ENCODE results near the gene SELENOH.

SELENOH gene

GRCh38 chr11:57751176-57751575, 9.9 kb downstream of the SELENOH start:
- TF ChIP-seq REST (IDR thresholded peaks at IDR 0.05; ENCODE audit: insufficient read depth in 1 of 2, low read depth in 2 of 2, low read length in 2 of 2): no peak
- TF ChIP-seq POLR2AphosphoS5 (IDR thresholded peaks at IDR 0.05; ENCODE audit: low read depth, low read length): no peak
- TF ChIP-seq SIN3A (IDR thresholded peaks at IDR 0.05; ENCODE audit: borderline replicate concordance, insufficient read depth, low read length): no peak
- TF ChIP-seq FOXP2 (optimal IDR thresholded peaks at IDR 0.05; ENCODE audit: borderline replicate concordance, extremely low read depth, extremely low read length, insufficient read depth): no peak

DNA sequence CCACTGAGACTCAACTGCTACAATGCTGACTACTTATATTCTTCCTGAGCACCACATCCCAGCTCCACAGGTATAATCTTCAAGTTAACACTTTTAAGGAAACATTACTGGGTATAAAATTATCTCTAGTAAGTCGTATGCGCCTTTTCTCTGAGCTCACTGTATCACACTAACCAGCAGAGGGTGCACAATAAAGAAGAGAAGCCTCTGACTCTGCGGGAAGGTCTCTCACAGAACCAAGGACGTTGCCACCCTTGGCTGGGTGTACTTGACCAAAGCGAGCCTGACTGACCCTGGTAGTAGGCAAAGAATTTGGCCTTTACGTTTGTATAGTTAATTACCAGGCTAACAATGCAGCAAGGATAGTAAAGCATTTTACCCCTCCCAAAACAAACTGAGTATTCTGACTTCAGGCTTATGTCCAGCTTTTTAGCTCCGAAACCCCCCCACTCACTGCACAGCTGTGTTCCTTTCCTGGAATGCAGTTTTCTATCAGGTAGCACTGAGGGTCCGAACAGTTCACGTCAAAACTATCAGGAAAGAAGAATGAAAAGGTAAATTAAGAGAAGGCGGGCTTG, 10.5 kb downstream of the SELENOH start, which contains the start of gene BTBD18:
Gene BTBD18 (minus strand): TSS at position 144 of the 578 bp plus-strand sequence. CDS start 631 bp downstream, outside the sequence.
- TF ChIP-seq SIN3A (IDR thresholded peaks at IDR 0.05; ENCODE audit: borderline replicate concordance, insufficient read depth, low read length): no peak

- TF ChIP-seq REST (IDR thresholded peaks at IDR 0.05; ENCODE audit: insufficient read depth in 1 of 2, low read depth in 2 of 2, low read length in 2 of 2) (no peak), POLR2AphosphoS5 (IDR thresholded peaks at IDR 0.05; ENCODE audit: low read depth, low read length) (no peak)
Measured at GRCh38 chr11:57752954-57753353, 11.7 kb downstream of the SELENOH start.

- TF ChIP-seq POLR2AphosphoS5 (IDR thresholded peaks at IDR 0.05; ENCODE audit: low read depth, low read length) (no peak), TAF1 (IDR thresholded peaks at IDR 0.05; ENCODE audit: borderline replicate concordance, insufficient read depth, low read length) (no peak), FOXP2 (optimal IDR thresholded peaks at IDR 0.05; ENCODE audit: borderline replicate concordance, extremely low read depth, extremely low read length, insufficient read depth) (no peak), SIN3A (IDR thresholded peaks at IDR 0.05; ENCODE audit: borderline replicate concordance, insufficient read depth, low read length) (no peak), REST (IDR thresholded peaks at IDR 0.05; ENCODE audit: insufficient read depth in 1 of 2, low read depth in 2 of 2, low read length in 2 of 2) (no peak)
Measured at GRCh38 chr11:57758174-57758573, 16.9 kb downstream of the SELENOH start.

- TF ChIP-seq TAF1 (IDR thresholded peaks at IDR 0.05; ENCODE audit: borderline replicate concordance, insufficient read depth, low read length) (peak; percentile 86; the same call in 1 of the 2 replicates), FOXP2 (optimal IDR thresholded peaks at IDR 0.05; ENCODE audit: borderline replicate concordance, extremely low read depth, extremely low read length, insufficient read depth) (no peak), POLR2AphosphoS5 (IDR thresholded peaks at IDR 0.05; ENCODE audit: low read depth, low read length) (peak; percentile 90; the same call in 1 of the 2 replicates), SIN3A (IDR thresholded peaks at IDR 0.05; ENCODE audit: borderline replicate concordance, insufficient read depth, low read length) (no peak), REST (IDR thresholded peaks at IDR 0.05; ENCODE audit: insufficient read depth in 1 of 2, low read depth in 2 of 2, low read length in 2 of 2) (peak in 1 of 2 experiments; percentile 24; a peak in 1 of 4 replicates)
Measured at GRCh38 chr11:57761301-57762234, 20.3 kb downstream of the SELENOH start, which contains the start of gene CTNND1. TSS of gene CTNND1 (plus strand) at chr11:57761802. CDS start at chr11:57791479, 29,677 bp downstream.

All from PFSK-1 (cell line).